ENCODE data around the gene UBE2QL1. TPM values are rescaled to one million over a fixed set of nuclear protein-coding genes. Genes with fewer than 3 reads are reported as not detected.
"Not testable (repeated sequence)": the region's sequence is repeated elsewhere in the genome, so short reads cannot be mapped to it uniquely, and the experiment has no call there.

Gene UBE2QL1
- total RNA-seq, 1 donor: not detected

- Histone ChIP-seq H3K27me3 (ENCODE audit: insufficient read depth, low read length) (peaks cover 6% of the 10 kb centered on the region), H3K4me3 (ENCODE audit: low read length) (no peak overlapping the region), H3K9me3 (ENCODE audit: low read depth, low read length) (no peaks in the 10 kb centered on the region)
These were observed 56.2 kb downstream of the UBE2QL1 start for GRCh38 chr5:6504677-6505415.

GRCh38 chr5:6505416-6505755 lies 56.7 kb downstream of the UBE2QL1 start:
- no peaks in the 10 kb centered on the region for H3K4me1 ChIP-seq (ENCODE audit: insufficient read depth, low read length)
- H3K9me3 ChIP-seq (ENCODE audit: low read depth, low read length): no peaks in the 10 kb centered on the region
- H3K4me3 ChIP-seq (ENCODE audit: low read length): no peak overlapping the region
- H3K27me3 ChIP-seq (ENCODE audit: insufficient read depth, low read length): peaks cover 6% of the 10 kb centered on the region

More at GRCh38 chr5:6504677-6505415, 56.2 kb downstream of the UBE2QL1 start:
- H3K4me1 ChIP-seq (ENCODE audit: insufficient read depth, low read length): no peaks in the 10 kb centered on the region

GRCh38 chr5:6505783-6506557 lies 57.3 kb downstream of the UBE2QL1 start:
- H3K27me3 ChIP-seq (ENCODE audit: insufficient read depth, low read length): peaks cover 6% of the 10 kb centered on the region
- no peak overlapping the region for H3K4me3 ChIP-seq (ENCODE audit: low read length)
- H3K9me3 ChIP-seq (ENCODE audit: low read depth, low read length): no peaks in the 10 kb centered on the region
- H3K4me1 ChIP-seq (ENCODE audit: insufficient read depth, low read length): no peaks in the 10 kb centered on the region

- no peaks in the 10 kb centered on the region for H3K4me1 ChIP-seq (ENCODE audit: insufficient read depth, low read length)
- no peaks in the 10 kb centered on the region for H3K9me3 ChIP-seq (ENCODE audit: low read depth, low read length)
- peaks cover 6% of the 10 kb centered on the region for H3K27me3 ChIP-seq (ENCODE audit: insufficient read depth, low read length)
- no peak overlapping the region for H3K4me3 ChIP-seq (ENCODE audit: low read length)
These were observed 58.0 kb downstream of the UBE2QL1 start for GRCh38 chr5:6506611-6507010.

GRCh38 chr5:6508931-6509330 lies 60.3 kb downstream of the UBE2QL1 start:
- Histone ChIP-seq H3K4me3 (ENCODE audit: low read length) (no peak overlapping the region), H3K4me1 (ENCODE audit: insufficient read depth, low read length) (no peaks in the 10 kb centered on the region), H3K27me3 (ENCODE audit: insufficient read depth, low read length) (peaks cover 6% of the 10 kb centered on the region), H3K9me3 (ENCODE audit: low read depth, low read length) (no peaks in the 10 kb centered on the region)

GRCh38 chr5:6510132-6510531 lies 61.5 kb downstream of the UBE2QL1 start:
- Histone ChIP-seq H3K4me3 (ENCODE audit: low read length) (no peak overlapping the region), H3K4me1 (ENCODE audit: insufficient read depth, low read length) (no peaks in the 10 kb centered on the region), H3K27me3 (ENCODE audit: insufficient read depth, low read length) (peaks cover 6% of the 10 kb centered on the region), H3K9me3 (ENCODE audit: low read depth, low read length) (no peaks in the 10 kb centered on the region)

GRCh38 chr5:6510973-6511372 lies 62.3 kb downstream of the UBE2QL1 start:
- no peaks in the 10 kb centered on the region for H3K4me1 ChIP-seq (ENCODE audit: insufficient read depth, low read length)
- H3K27me3 ChIP-seq (ENCODE audit: insufficient read depth, low read length): peaks cover 3% of the 10 kb centered on the region
- H3K9me3 ChIP-seq (ENCODE audit: low read depth, low read length): no peaks in the 10 kb centered on the region
- H3K4me3 ChIP-seq (ENCODE audit: low read length): no peak overlapping the region

GRCh38 chr5:6515812-6516211 lies 67.2 kb downstream of the UBE2QL1 start:
- not testable (repeated sequence) for H3K4me3 ChIP-seq (ENCODE audit: low read length); H3K9me3 ChIP-seq (ENCODE audit: low read depth, low read length); H3K27me3 ChIP-seq (ENCODE audit: insufficient read depth, low read length); H3K4me1 ChIP-seq (ENCODE audit: insufficient read depth, low read length)

GRCh38 chr5:6516823-6517222 lies 68.2 kb downstream of the UBE2QL1 start:
- Histone ChIP-seq H3K9me3 (ENCODE audit: low read depth, low read length) (no peaks in the 10 kb centered on the region), H3K27me3 (ENCODE audit: insufficient read depth, low read length) (no peaks in the 10 kb centered on the region), H3K4me3 (ENCODE audit: low read length) (no peak overlapping the region), H3K4me1 (ENCODE audit: insufficient read depth, low read length) (no peaks in the 10 kb centered on the region)

GRCh38 chr5:6517510-6517909 lies 68.9 kb downstream of the UBE2QL1 start:
- Histone ChIP-seq H3K4me3 (ENCODE audit: low read length) (no peak overlapping the region), H3K9me3 (ENCODE audit: low read depth, low read length) (no peaks in the 10 kb centered on the region)

GRCh38 chr5:6518298-6519057 lies 69.8 kb downstream of the UBE2QL1 start:
- Histone ChIP-seq H3K4me1 (ENCODE audit: insufficient read depth, low read length) (no peaks in the 10 kb centered on the region), H3K9me3 (ENCODE audit: low read depth, low read length) (no peaks in the 10 kb centered on the region), H3K4me3 (ENCODE audit: low read length) (no peak overlapping the region), H3K27me3 (ENCODE audit: insufficient read depth, low read length) (no peaks in the 10 kb centered on the region)

More at GRCh38 chr5:6517510-6517909, 68.9 kb downstream of the UBE2QL1 start:
- Histone ChIP-seq H3K27me3 (ENCODE audit: insufficient read depth, low read length) (no peaks in the 10 kb centered on the region), H3K4me1 (ENCODE audit: insufficient read depth, low read length) (no peaks in the 10 kb centered on the region)

- Histone ChIP-seq H3K4me1 (ENCODE audit: insufficient read depth, low read length) (no peaks in the 10 kb centered on the region), H3K4me3 (ENCODE audit: low read length) (no peak overlapping the region), H3K9me3 (ENCODE audit: low read depth, low read length) (no peaks in the 10 kb centered on the region), H3K27me3 (ENCODE audit: insufficient read depth, low read length) (no peaks in the 10 kb centered on the region)
These were observed 71.5 kb downstream of the UBE2QL1 start for GRCh38 chr5:6520201-6520600.

- Histone ChIP-seq H3K27me3 (ENCODE audit: insufficient read depth, low read length) (no peaks in the 10 kb centered on the region), H3K9me3 (ENCODE audit: low read depth, low read length) (no peaks in the 10 kb centered on the region), H3K4me1 (ENCODE audit: insufficient read depth, low read length) (no peaks in the 10 kb centered on the region), H3K4me3 (ENCODE audit: low read length) (no peak overlapping the region)
These were observed 73.7 kb downstream of the UBE2QL1 start for GRCh38 chr5:6522331-6522730.

- no peaks in the 10 kb centered on the region for H3K9me3 ChIP-seq (ENCODE audit: low read depth, low read length)
- H3K4me3 ChIP-seq (ENCODE audit: low read length): no peak overlapping the region
- H3K4me1 ChIP-seq (ENCODE audit: insufficient read depth, low read length): no peaks in the 10 kb centered on the region
- H3K27me3 ChIP-seq (ENCODE audit: insufficient read depth, low read length): no peaks in the 10 kb centered on the region
These were observed 74.3 kb downstream of the UBE2QL1 start for GRCh38 chr5:6522923-6523322.

- Histone ChIP-seq H3K27me3 (ENCODE audit: insufficient read depth, low read length) (no peaks in the 10 kb centered on the region), H3K4me3 (ENCODE audit: low read length) (no peak overlapping the region), H3K9me3 (ENCODE audit: low read depth, low read length) (no peaks in the 10 kb centered on the region), H3K4me1 (ENCODE audit: insufficient read depth, low read length) (no peaks in the 10 kb centered on the region)
These were observed 76.8 kb downstream of the UBE2QL1 start for GRCh38 chr5:6525422-6525821.
